ENCODE data around the gene MFN2.
A peak's percentile ranks its signal among the peaks of the same experiment; 100 is the strongest.

The MFN2 gene

GRCh38 chr1:11955221-11955620 lies 25.0 kb upstream of the MFN2 start:
- TF ChIP-seq, protein P1, sequence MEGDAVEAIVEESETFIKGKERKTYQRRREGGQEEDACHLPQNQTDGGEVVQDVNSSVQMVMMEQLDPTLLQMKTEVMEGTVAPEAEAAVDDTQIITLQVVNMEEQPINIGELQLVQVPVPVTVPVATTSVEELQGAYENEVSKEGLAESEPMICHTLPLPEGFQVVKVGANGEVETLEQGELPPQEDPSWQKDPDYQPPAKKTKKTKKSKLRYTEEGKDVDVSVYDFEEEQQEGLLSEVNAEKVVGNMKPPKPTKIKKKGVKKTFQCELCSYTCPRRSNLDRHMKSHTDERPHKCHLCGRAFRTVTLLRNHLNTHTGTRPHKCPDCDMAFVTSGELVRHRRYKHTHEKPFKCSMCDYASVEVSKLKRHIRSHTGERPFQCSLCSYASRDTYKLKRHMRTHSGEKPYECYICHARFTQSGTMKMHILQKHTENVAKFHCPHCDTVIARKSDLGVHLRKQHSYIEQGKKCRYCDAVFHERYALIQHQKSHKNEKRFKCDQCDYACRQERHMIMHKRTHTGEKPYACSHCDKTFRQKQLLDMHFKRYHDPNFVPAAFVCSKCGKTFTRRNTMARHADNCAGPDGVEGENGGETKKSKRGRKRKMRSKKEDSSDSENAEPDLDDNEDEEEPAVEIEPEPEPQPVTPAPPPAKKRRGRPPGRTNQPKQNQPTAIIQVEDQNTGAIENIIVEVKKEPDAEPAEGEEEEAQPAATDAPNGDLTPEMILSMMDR (IDR thresholded peaks at IDR 0.05), result peak; percentile 29
- no peaks in the 10 kb centered on the region for H3K27me3 ChIP-seq
- H3K4me1 ChIP-seq (ENCODE audit: control insufficient read depth in 1 of 2, insufficient read depth in 1 of 2, low read depth in 1 of 2, low read length in 1 of 2), result peaks cover 34 to 36% of the 10 kb centered on the region in 2 experiments
- peak overlapping the region in 1 of 2 experiments; percentile 27 for H3K4me3 ChIP-seq (ENCODE audit: low read depth in 1 of 2, low read length in 1 of 2)
- peaks cover 58% of the 10 kb centered on the region for H3K36me3 ChIP-seq
- H3K27ac ChIP-seq, result peak overlapping the region; percentile 92
- H3K9me3 ChIP-seq, result no peaks in the 10 kb centered on the region

DNA sequence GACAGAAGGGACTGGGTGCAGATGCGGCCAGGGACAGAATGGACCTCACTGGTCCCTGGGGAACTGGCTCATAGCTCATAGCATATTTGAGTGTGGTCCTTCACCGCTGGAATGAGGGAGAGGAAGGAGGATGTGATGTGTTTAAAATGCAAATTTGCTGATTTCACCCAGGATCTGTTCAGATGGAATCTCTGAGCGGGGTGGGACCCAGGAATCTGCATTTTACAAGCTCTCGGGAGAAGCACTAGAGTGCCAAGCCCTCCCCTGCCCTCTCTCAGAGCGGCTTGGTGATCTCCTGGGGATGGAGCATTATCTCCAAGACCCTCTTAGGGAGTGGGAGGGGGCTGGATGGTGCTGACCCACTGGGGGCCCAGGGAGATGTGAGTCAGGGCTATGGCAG lies 22.8 kb upstream of the MFN2 start:
- Histone ChIP-seq H3K27me3 (no peaks in the 10 kb centered on the region), H3K4me3 (ENCODE audit: low read depth in 1 of 2, low read length in 1 of 2) (no peak overlapping the region), H3K9me3 (no peaks in the 10 kb centered on the region), H3K36me3 (peaks cover 40% of the 10 kb centered on the region), H3K4me1 (ENCODE audit: control insufficient read depth in 1 of 2, insufficient read depth in 1 of 2, low read depth in 1 of 2, low read length in 1 of 2) (peaks cover 53 to 54% of the 10 kb centered on the region in 2 experiments), H3K27ac (peak overlapping the region; percentile 92)
- TF ChIP-seq, protein P1 (IDR thresholded peaks at IDR 0.05), result no peak

DNA sequence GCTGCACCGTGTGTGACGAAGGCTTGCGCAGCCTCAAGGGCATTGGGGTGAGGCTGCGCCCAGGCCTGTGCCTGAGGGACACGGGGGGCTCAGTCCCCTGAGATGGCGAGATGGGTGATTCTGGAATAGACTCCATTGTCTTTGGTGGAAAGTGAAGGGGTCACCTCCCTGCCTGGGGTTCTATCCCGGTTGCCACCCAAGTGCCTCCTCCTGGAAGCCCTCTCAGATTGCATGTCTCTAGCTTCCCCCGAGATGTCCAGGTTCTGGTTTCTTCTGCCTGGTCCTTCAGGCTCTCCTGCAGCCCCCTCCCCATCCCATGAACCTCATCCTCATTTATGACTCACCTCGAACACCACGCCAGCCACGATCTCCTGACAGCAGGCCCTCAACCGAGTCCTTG lies 22.3 kb upstream of the MFN2 start:
- Histone ChIP-seq H3K27ac (no peak overlapping the region), H3K4me1 (ENCODE audit: control insufficient read depth in 1 of 2, insufficient read depth in 1 of 2, low read depth in 1 of 2, low read length in 1 of 2) (peaks cover 53 to 54% of the 10 kb centered on the region in 2 experiments), H3K27me3 (no peaks in the 10 kb centered on the region), H3K36me3 (peaks cover 39% of the 10 kb centered on the region), H3K9me3 (no peaks in the 10 kb centered on the region), H3K4me3 (ENCODE audit: low read depth in 1 of 2, low read length in 1 of 2) (no peak overlapping the region)
- TF ChIP-seq, protein P1 (IDR thresholded peaks at IDR 0.05), result no peak

DNA sequence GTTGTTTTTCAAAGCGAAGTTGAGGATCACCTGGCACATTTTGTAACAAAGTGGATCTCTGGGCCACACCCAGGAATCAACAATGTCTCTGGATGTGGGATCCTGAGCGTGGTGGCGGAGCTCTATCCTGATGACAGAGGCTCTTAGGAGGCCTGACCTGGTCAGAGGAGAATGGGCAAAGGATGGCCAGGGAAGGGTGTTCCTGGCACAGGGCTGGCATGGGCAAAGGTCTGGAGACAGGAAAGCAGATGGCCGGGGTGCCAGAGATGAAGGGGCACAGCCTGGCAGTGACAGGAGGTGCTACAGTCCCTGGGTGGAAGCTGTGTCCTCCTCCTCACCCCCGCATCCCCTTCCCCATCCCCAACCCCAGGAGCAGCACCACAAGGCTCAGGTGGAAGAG lies 20.0 kb upstream of the MFN2 start:
- TF ChIP-seq, protein P1 (IDR thresholded peaks at IDR 0.05), result no peak
- Histone ChIP-seq H3K9me3 (no peaks in the 10 kb centered on the region), H3K27me3 (no peaks in the 10 kb centered on the region), H3K27ac (peak overlapping the region; percentile 91), H3K36me3 (peaks cover 55% of the 10 kb centered on the region), H3K4me3 (ENCODE audit: low read depth in 1 of 2, low read length in 1 of 2) (peak overlapping the region in 1 of 2 experiments; percentile 53), H3K4me1 (ENCODE audit: control insufficient read depth in 1 of 2, insufficient read depth in 1 of 2, low read depth in 1 of 2, low read length in 1 of 2) (peaks cover 33 to 39% of the 10 kb centered on the region in 2 experiments)

DNA sequence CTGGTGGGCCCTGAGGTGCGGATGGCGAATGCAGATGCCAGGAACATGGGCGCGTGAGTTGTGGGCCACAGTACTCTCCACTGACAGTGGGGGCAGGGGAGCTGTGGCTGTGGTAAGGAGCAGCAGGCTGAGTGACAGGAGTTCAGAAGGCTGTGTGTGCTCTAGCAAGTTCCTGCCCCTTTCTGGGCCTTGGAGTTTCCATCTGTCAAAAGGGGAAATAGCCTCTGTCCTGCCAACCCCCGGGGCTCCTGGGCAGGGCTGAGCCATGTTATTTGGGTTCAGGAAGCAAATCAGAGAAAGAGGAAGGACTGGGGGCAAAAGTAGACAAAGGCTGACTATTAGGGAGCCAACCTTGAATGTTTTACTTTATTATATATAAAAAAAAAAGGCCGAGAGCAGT lies 19.5 kb upstream of the MFN2 start:
- Histone ChIP-seq H3K36me3 (peaks cover 60% of the 10 kb centered on the region), H3K27me3 (no peaks in the 10 kb centered on the region), H3K4me3 (ENCODE audit: low read depth in 1 of 2, low read length in 1 of 2) (peak overlapping the region; percentile 25 to 53), H3K27ac (peak overlapping the region; percentile 91), H3K9me3 (no peaks in the 10 kb centered on the region), H3K4me1 (ENCODE audit: control insufficient read depth in 1 of 2, insufficient read depth in 1 of 2, low read depth in 1 of 2, low read length in 1 of 2) (peaks cover 29 to 35% of the 10 kb centered on the region in 2 experiments)
- TF ChIP-seq, protein P1 (IDR thresholded peaks at IDR 0.05), result no peak

DNA sequence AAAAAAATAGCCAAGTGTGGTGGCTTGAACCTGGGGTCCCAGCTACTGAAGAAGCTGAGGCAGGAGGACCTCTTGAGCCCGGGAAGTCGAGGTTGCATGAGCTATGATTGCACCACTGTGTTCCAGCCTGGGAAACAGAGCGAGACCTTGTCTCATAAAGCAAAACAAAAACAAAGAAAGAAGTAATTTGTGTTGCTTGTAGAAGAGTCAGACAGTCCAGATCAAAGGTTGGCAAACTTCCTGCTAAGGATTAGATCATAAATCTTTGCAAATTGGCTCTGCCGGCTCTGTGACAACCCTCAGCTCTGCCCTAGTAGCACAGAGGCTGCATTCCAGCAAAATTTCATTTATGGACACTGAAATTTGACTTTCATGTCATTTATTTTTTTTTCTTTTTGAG lies 19.0 kb upstream of the MFN2 start:
- no peaks in the 10 kb centered on the region for H3K27me3 ChIP-seq
- no peaks in the 10 kb centered on the region for H3K9me3 ChIP-seq
- TF ChIP-seq, protein P1 (IDR thresholded peaks at IDR 0.05), result no peak
- peaks cover 65% of the 10 kb centered on the region for H3K36me3 ChIP-seq
- H3K27ac ChIP-seq, result peak overlapping the region; percentile 91
- peak overlapping the region; percentile 25 to 53 for H3K4me3 ChIP-seq (ENCODE audit: low read depth in 1 of 2, low read length in 1 of 2)
- H3K4me1 ChIP-seq (ENCODE audit: control insufficient read depth in 1 of 2, insufficient read depth in 1 of 2, low read depth in 1 of 2, low read length in 1 of 2), result peaks cover 24 to 30% of the 10 kb centered on the region in 2 experiments

Data from neutrophil (primary cell).